SK-N-SH (cell line): ENCODE results near the gene SLC23A1.

Source experiments
- CTCF ChIP-seq: fragments of 200-600 bp; sonication (generic); IDR thresholded peaks from 2 replicates; pipeline ENCODE4 v1.6.1; 2017; ENCODE audit warnings: antibody characterized with exemption, mild to moderate bottlenecking, moderate library complexity
- EP300 ChIP-seq, 2 experiments: IDR thresholded peaks; 2 replicates each; pipeline versions ENCODE4 v1.4.0 to v1.6.1; 2012; ENCODE audit warnings: borderline replicate concordance in 1 of 2, low read depth in 1 of 2, low read length in 1 of 2
- FOXM1 ChIP-seq: IDR thresholded peaks from 2 replicates; pipeline ENCODE4 v1.4.0; 2012; ENCODE audit warnings: low read depth, mild to moderate bottlenecking
- GABPA ChIP-seq: IDR thresholded peaks from 2 replicates; pipeline ENCODE4 v1.4.0; 2012; ENCODE audit warnings: low read depth, mild to moderate bottlenecking
- NFIC ChIP-seq: IDR thresholded peaks from 2 replicates; pipeline ENCODE4 v1.4.0; 2012; ENCODE audit warnings: borderline replicate concordance
- POLR2AphosphoS5 ChIP-seq: IDR thresholded peaks from 2 replicates; pipeline ENCODE4 v1.6.1; 2012; ENCODE audit warnings: low read depth, low read length
- RAD21 ChIP-seq: IDR thresholded peaks from 2 replicates; pipeline ENCODE4 v1.6.1; 2012; ENCODE audit warnings: mild to moderate bottlenecking, low read length
- SIN3A ChIP-seq: IDR thresholded peaks from 2 replicates; pipeline ENCODE4 v1.6.1; 2012; ENCODE audit warnings: low read depth, mild to moderate bottlenecking, low read length, moderate library complexity, borderline replicate concordance
- USF1 ChIP-seq: IDR thresholded peaks from 2 replicates; pipeline ENCODE4 v1.4.0; 2012; ENCODE audit warnings: low read depth, borderline replicate concordance
- YY1 ChIP-seq: IDR thresholded peaks from 2 replicates; pipeline ENCODE4 v1.4.0; 2012; ENCODE audit warnings: low read depth, mild to moderate bottlenecking

- TF ChIP-seq USF1 (no peak), NFIC (no peak), CTCF (no peak), FOXM1 (no peak), RAD21 (no peak), YY1 (no peak), SIN3A (no peak), GABPA (no peak), POLR2AphosphoS5 (no peak), EP300 (IDR thresholded peaks at IDR 0.05; ENCODE audit: borderline replicate concordance in 1 of 2, low read depth in 1 of 2, low read length in 1 of 2) (no peak)
These were observed 25.0 kb downstream of the SLC23A1 start for GRCh38 chr5:139358064-139358463.
